Activated T-cell treated with anti-CD3 and anti-CD28 coated beads for 1 hour (primary cell): ENCODE measurements around the gene SSBP3.

ENCODE experiments used
- DNase-seq: peaks from one replicate; pipeline ENCODE4 v3.0.0-alpha.2; 2020; ENCODE audit warnings: low read depth

Gene SSBP3

DNA sequence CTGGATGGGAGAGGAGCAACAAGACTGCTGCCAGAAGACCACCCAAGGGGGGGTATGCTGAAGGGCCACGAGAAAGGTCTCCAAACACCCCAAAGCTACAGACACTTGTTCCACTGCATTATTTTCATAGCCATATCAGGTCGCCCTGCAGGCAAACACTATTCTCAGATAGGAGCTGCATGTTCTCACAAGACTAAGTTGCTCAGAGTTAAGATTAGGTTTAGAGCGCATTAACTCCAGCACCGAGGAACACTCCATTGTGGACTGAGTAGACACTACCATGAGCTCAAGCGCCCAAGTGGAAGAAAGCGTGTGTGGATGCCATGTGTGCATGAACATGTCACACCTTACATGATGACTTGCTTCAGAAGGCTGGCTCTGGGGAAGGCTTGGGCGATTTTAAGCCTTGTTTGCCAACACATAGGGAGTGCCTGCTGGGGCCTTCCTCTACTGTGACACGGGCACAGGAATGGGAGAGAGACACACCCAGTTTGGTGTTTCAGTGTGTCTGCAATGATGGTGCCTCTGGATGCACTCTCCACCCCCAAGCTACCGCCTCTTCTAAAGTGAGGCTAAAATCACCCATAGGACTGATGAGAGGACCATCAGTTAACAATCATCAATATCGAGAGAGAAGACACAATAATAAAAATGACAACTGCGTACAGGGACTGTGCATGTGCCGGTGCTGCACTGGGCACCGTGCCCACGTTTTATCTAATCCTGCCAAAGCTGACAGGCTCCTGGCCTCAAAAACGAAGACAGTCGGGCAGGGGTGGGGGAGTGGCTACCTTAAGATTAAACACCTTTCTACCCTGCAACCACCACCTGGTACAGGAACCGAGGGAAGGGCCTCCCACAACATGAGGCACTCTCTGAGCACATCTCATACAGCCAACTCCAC, 34.9 kb downstream of the SSBP3 start:
- no peak for DNase-seq

DNA sequence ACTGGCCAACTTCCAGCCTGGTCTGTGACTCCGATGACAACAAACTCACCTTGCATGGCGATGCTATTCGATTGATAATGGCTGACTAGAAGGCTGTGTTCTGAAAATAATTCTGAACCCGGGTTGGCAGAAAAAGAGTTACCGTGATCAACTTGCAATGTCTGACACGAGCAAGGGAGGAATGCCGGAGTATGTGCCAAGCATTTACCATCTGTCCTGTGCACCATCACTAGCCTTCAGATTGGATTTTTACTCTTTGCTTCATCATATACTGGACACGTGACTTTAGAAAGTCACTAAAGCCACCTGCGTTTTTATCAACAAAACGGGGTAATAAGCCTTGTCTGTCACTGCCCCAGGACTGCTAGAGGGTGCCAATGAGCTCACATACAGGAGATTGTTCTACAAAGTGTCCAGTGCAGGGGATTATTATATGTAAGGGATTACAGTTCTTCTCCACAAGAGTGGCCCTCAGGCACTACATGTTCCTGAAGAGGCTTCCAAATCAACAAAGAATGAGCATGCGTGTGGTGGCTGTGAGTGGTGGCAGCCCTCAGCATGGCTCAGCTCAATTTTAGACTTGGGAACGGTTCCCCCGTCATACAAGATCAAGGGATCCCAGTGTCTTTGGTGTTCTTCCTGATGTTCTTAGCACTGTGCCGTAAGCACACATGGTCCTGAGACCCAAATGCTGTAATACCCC, 35.8 kb downstream of the SSBP3 start:
- DNase-seq = no peak

DNA sequence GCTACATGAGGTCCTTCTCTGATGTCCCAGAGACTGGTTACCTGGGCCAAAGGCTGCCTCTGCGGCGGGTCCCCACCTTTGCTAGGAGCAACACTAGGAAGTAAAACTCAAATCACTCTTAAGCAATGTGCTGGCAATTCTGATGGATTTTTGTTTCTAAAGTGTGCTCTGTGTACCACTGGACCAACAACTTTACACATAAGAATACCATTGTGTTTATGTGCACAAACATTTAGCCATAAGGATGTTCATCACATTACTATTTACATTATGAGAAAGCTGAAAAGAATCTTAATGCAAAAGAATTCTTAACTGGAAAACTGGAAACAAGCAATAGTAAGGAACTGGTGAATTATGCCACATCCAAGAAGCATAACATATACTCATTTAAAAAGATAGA, 38.6 kb downstream of the SSBP3 start:
- no peak for DNase-seq

DNA sequence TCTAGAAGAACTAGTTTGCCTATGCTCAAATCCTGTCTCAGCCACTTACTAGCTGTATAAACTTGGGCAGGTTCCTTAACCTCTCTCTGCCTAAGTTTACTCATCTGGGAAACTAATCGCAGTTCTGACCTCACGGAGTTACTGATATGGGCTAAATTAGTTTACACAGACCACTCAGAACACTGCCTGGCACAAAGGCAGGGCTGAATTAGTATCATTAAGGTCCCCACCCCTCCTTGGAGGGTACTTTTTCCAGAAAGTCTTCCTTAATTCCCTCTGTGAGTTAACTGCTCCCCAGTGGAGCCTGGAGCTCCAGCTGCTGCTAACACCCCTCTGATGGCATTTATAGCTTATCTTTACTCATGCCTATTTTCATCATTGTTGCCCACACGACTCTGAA, 40.3 kb downstream of the SSBP3 start:
- no peak for DNase-seq

DNA sequence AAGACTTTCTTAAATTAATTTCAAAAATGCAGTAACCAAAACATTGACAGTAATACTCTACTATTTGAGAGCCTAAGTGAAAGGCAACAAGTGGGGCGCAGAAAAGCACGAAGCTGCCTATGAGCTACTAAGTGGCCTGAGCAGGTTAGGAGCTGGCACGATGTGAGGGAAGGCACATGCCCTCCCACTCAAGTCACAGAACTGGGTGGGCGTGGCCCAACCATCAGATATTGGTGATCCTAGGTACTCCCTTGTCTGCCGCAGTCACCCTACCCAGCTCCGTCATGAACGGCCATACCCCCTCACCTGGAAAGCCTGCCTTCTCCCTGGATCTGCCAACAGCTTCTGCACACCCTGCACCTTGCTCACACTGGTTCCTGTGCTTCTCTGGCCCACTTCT, 40.8 kb downstream of the SSBP3 start:
- no peak for DNase-seq

DNA sequence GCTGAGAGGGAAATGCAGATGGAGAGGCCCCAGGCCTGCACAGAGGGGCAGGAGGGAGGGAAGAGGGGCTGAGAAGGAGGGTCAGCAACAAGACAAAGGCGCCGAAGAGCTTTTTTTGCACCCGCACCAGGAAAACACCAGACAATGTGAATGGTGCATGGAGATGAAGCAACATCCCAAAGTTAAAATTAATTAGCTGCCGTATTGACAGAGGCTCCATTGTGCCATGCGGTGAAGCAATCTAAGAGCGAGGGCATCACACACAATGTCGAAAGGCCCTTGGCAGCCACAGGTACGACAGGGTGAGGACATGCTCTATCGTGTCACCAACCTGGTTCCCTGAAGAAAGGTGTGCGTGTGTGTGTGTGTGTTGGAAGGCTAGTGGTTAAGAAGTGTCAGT, 41.2 kb downstream of the SSBP3 start:
- DNase-seq = no peak

DNA sequence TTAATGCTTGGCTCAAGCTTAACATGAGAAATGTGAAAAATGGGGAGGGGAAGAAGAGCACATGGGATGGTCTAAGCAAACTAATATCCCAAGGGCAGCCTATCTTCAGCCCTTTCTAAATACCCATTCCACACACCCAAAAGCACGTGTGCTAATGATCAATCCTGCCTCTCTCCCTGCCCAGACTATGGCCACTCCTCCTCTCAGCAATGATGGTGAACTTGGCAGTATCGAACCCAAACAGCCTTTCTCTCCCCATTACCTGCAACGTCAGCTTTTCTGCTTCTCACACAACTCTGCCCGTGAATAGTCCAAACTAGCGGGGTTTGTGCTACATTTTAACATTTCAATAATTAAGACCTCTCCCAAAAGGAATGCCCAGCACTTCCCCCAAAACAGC, 41.6 kb downstream of the SSBP3 start:
- DNase-seq = no peak

DNA sequence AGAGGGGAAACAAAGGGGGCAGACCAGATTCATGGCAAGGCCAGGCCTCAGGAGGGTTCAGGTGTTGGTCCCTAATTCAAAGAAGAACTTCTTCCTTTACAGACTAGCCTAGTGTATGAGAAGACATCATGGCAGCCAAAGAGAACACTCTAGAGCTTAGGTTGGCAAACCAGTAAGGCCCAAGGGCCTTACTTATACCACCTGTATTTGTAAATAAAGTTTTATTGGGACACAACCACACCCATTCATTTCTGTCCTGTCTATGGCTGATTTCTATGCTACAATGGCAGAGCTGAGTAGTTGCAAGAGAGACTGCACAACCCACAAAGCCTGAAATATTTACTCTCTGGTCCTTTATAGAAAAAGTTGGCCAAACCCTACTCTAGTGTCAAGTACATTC, 42.3 kb downstream of the SSBP3 start:
- DNase-seq = no peak

DNA sequence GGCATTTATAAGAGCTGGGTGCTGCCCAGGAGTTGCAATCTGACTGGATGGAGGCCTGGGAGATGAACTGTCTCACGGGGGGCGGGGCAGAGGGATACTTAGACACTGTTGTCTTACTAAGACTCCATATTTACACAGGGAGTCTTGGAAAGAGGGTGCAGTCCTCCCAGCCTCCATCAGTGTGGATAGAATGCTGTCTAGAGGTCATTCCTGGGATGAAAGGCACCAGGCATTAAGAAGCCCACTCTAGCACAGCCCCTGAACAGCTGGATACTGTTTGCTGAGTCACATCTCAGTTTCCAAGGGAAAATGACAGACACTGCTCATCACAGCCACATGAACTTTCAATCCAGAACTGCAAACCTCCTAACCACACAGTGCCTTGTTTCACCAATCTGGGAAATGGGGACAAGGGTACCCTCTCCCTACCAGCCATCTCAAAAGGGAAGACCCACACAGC, 43.3 kb downstream of the SSBP3 start:
- DNase-seq = no peak

DNA sequence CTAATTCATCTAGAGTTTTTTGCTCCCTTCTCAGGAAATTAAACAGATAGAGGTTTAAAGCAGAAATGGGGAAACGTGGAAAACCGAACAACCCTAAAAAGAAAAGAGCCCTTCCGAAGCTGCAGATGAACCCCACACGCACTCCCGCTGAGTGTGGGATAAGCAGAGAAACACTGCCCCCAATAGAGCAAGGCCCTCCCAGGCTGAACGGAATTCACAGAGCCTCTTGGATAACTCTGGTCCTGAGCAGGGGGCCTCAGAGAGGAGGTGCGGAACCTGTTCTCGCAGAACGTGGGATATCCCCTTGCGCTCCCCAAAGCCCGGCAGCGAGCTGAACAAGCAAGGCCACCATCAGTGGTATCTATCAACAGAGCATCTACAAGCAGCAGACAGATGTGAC, 44.9 kb downstream of the SSBP3 start:
- DNase-seq = no peak

DNA sequence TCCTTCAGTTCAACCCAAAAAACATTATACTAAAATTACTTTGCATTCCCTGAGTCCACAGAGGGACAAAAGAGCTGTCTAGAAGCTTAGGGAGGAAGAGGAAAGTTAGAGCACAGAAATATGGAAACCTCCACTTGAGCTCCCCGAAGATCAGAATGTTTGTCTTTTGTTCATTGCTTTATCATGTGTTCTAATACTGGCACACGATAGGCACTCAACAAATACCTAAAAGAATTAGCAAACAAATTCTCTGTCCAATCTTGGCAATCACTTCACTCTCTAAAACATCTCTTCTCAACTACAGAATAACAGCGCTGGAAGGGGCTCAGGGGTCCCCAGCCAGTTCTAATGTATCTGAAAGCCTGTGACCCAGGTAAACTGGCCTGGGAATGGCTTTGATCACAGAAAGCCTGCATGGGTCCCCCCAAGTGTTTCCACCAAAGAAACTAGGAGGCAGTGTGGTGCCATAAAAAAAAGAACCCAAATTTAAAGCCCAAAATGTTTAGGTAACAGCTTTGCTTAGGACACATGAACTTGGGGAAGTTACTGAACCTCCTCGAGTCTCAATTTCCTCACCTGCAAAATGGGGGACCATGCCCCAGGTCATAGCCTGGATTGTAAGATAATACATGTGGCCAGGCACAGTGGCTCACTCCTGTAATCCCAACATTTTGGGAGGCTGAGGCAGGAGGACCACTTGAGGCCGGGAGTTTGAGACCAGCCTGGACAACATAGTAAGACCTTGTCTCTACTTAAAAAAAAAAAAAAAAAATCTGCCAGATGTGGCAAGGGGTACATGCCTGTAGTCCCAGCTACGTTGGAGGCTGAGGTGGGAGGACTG, 45.8 kb downstream of the SSBP3 start:
- DNase-seq = no peak

DNA sequence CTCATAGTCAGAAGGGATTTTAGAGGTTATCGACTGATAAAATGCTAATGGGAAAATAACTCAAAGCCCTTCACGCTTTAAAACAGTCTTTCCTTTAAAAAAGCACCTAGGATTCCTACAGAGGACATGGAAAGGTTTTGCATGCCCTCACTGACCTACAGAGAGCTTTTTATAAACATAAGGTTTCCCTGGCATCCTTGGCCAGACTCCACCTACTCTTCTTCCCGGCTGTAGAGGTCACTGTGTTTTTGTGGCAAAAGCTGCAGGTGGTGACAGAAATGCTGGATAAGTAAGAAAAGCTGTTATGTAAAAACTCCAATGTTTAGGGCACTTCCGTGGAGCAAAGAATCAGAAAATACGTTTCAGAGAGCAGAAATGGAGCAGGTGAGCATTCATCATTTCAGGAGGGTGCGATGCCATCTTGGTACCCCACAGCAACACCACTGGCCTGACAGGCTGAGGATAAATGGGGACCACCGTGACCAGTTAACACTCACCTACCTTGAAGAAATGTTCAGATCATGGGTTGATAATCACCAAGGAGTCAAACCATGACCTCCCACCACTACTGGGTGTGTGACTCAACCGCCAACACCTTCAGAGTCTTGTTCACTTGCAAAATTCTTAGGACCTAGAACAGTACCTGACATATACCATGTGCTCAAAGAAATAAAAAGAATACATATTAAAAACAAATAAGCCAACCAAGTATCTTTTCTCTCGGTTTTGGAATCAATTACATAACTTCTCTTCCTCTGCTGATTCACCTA, 46.6 kb downstream of the SSBP3 start:
- no peak for DNase-seq

DNA sequence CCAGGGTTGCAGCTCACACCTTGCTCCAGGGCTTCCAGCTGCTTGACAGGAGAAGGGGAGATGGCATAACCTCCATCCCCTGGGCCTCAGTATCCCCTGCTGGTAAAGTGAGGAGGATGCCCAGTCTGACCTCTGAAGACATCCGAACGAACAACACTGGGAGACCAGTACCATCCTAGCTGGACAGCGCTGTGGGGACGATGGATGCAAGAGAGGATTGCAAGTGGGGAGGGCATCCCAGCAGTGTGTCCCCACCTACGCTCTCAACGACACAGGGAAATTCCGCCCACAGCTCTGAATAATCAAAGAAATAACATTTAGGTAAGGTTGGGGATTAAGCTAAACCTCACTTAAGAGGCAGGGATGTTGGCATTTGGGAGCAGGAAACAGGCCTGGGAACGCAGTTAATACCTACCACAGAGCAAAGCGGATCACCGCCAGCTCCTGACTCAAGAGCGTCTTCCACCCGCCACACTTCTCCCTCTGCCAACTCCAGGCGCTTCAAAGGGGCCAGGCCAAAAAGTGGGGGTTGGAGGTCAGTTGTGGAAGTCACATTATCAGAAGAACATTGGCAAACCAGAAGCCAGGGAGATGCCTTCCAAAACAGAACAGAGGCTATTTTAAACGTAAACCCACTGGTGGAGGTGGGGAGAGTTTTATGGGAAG, 47.6 kb downstream of the SSBP3 start:
- DNase-seq = no peak

DNA sequence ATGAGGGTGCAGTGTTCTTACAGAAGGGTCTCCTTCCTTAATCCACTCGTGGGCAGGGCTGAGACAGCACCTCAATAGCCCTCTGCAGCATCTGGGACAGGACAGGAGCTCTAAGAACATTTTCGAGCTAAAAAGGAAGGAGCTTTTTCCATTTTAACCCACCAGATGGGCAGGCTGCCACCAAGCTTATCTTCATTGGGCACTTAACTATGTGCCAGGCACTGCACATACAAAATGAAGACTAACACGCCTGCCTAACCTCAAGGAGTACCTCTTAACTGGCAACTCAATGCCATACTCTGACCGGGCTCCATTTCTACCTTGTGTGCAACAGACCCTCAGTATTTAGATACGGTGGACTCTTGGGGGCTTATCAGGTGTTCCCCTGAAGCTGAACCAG, 48.2 kb downstream of the SSBP3 start:
- no peak for DNase-seq

DNA sequence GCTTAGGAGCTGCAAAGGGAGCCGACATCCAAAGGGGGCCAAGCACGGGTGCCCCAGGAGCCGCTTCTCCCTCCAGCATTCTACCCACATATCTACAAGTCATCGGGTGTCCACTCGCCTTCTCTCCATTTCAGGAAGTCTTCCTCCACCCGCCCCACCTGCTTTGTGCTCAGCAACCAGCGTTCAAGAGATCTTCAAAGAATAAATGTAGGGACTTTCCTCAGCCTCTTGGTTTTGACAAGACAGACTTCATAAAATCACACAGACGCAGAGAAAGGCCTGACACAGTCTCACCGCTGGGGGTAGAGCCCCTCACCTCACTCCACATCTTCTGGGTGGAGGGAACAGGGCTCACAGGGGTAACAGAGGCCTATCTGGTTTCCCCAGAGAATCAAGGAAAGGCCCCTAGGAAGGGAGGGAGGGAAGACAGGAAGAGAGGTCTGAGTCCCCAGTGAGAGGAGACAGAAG, 49.5 kb downstream of the SSBP3 start:
- peak; percentile 10 for DNase-seq

DNA sequence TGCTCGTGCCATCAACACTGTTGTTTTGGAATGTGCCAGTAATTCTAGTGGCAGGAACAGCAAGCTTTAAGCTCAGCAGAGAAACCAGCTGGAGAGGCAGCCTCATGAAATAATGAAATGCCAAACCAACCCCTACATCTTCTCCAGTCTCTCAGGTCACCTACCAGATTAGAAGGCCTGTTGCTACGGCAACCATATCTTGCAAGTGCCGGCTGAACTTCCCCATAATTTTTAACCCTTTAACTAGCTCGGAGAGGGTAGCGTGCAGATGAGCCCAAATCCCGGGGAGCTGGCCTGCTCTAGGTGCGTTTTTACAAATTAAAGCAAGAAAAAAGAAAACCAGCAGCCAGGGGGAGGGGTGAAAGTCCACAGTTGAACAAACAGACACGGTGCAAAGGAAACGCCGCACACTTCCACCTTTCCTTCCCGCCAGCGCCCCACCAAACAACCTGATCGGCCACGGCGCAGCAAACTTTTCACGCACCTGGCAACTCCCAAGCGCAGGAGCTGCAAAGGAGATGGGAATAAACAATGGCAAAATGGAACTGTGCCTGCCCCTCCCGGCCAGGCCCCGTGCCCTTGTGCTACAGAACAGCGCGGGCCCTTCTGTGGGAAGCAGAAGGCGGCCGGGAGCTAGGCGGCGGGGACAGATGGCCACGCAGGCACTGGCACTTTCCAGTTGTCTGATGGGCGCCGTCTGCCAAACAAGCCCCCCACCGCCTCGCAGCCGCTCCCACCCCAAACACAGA, 50.1 kb downstream of the SSBP3 start:
- DNase-seq = no peak

DNA sequence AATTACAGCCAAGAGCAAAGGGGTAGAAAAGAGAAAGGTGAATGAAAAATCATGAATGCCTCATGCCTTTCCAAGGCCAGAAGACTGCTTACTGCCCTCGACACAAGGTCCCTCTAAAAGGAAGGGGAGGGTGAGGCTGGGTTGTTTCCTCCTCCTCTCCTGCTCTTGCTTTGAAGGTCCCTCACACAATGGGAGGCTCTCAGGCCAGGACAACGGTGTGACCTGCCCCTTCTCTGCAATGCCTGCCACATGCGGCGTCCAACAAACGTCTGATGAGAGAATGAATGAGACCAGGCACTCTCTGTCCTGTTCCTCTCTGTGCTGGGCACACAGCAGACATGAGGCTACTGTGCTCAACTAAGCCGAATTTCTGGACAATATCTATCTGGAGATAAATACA, 51.3 kb downstream of the SSBP3 start:
- no peak for DNase-seq

DNA sequence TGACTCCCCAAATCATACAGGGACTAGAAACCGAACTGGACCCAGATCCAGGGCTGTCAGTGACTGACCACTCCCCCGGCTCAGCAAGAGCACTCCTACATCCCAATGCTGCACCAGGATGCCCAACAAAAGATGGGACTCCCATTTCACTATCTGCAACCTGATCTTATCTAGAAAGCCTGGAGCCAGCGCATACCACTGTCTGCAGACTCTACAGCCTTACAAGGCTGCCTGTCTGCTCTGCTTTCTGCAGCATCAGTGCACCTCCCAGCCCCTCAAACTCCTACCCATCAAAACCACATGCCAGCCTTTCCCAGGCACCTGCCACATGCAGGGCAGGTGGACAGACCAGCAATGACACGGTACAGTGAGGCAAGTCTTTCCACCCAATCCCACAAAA, 52.2 kb downstream of the SSBP3 start:
- no peak for DNase-seq

DNA sequence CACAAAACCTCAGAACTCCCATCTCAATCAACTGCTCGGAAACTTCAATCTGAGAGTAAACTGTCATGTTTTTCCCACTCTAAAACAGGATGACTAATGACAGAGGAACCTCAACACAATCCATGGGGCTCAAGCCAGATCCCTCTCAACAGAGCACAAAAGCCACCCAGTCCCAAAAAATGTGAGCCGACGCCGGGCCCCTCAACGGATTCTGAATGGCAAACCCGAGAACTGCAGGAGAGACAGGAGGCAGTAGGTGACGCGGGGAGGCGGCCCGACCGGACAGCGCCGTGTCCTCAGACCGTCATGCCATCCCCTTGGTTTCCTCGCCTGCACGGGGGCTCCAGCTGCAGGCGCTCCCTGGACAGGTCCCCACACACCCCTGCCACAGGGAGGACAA, 53.4 kb downstream of the SSBP3 start:
- no peak for DNase-seq

DNA sequence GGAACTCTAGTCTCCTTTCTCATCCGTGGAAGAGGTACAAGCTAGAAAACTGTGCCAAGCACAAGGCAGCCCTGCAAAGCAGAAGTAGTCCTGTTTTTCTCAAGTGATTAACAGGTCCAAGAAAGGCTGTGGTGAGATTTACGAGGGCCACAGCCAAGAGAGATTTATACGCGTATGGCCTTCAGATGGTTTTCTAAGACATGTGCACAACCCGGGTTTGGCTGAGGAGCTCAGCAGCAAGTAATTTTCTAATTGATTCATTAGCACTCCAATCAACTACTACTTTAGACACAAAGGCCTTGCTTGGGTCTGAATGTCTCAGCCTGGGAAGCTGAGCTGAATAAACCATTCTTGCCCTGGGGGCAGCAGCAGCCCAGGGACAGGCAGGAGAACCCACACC, 55.8 kb downstream of the SSBP3 start:
- no peak for DNase-seq

DNA sequence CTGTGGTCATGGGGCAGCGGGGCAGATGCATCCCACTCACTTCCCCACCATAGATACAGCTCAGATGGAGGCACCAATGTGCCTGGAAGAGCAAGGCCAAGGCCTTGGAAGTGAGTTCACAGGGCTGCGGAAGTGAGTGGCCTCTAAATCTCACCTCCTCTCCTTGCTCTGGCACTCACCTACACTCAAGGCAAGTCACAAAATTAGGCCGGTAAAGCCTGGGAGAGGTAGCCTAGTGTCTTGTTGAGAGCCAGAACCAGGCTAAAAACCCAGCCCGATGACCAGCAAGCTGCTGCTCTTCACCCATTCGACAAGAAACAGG, 57.5 kb downstream of the SSBP3 start:
- no peak for DNase-seq
